Osteocyte (in vitro differentiated cells): ENCODE results near the gene CYP27B1. TPM values are rescaled to one million over a fixed set of nuclear protein-coding genes. Genes with fewer than 3 reads are reported as not detected.

Experiments used
- DNase-seq: peaks from one replicate; pipeline ENCODE4 v3.0.0; 2021; ENCODE audit warnings: mixed read lengths; ENCODE audit not compliant: unreplicated experiment; ENCODE audit errors: extremely low spot score
- H3K27ac Mint-ChIP-seq: one replicate; pipeline ENCODE4 v1.8.0; 2021; ENCODE audit warnings: mild to moderate bottlenecking, mixed read lengths; ENCODE audit not compliant: unreplicated experiment
- H3K27me3 Mint-ChIP-seq: one replicate; pipeline ENCODE4 v1.8.0; 2021; ENCODE audit warnings: mixed read lengths; ENCODE audit not compliant: unreplicated experiment
- H3K36me3 Mint-ChIP-seq: one replicate; pipeline ENCODE4 v1.8.0; 2021; ENCODE audit warnings: mixed read lengths; ENCODE audit not compliant: unreplicated experiment
- H3K4me1 Mint-ChIP-seq: one replicate; pipeline ENCODE4 v1.8.0; 2021; ENCODE audit warnings: mixed read lengths; ENCODE audit not compliant: unreplicated experiment
- H3K4me3 Mint-ChIP-seq: one replicate; pipeline ENCODE4 v1.8.0; 2021; ENCODE audit warnings: mild to moderate bottlenecking, moderate library complexity, mixed read lengths; ENCODE audit not compliant: unreplicated experiment
- H3K9me3 Mint-ChIP-seq: one replicate; pipeline ENCODE4 v1.8.0; 2021; ENCODE audit warnings: mixed read lengths; ENCODE audit not compliant: unreplicated experiment
- total RNA-seq: library from RNA; stranded (reverse); gene quantifications from 2 replicates; pipeline ENCODE4 v1.2.1, GENCODE V29; 2021
- TF ChIP-seq, protein P1 (sequence below): fragments of 200-600 bp; sonication (generic); IDR thresholded peaks from 2 replicates; pipeline ENCODE4 v1.5.0; 2021; ENCODE audit warnings: antibody characterized with exemption, mild to moderate bottlenecking, moderate library complexity

CYP27B1 gene
- total RNA-seq, 1 donor from 2014 or later: 1.7 TPM

DNA sequence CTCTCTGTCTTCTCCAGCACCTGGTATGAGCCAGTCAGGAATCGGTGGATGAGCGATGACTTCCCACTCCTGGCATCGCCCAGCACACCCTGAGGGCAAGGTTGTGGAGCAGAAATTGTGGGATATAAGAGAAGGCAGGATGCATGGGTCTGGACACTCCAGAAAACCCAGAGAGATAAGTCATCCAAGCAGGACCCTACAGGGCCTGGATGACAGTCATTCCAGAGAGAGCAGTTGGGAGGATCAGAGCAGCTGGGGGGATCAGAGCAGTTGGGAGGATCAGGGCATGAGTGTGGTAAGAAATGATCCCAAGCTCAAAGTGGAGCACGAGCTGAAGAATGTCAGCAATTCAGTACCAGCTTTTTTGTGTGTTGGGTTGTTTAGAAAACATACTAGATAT lies 32.3 kb downstream of the CYP27B1 start:
- H3K27me3 Mint-ChIP-seq: peaks cover 60% of the 10 kb centered on the region
- H3K36me3 Mint-ChIP-seq: no peaks in the 10 kb centered on the region
- H3K4me3 Mint-ChIP-seq: no peak overlapping the region
- no peak overlapping the region for H3K27ac Mint-ChIP-seq
- H3K4me1 Mint-ChIP-seq: peaks cover 26% of the 10 kb centered on the region
- no peak for DNase-seq
- no peaks in the 10 kb centered on the region for H3K9me3 Mint-ChIP-seq
- TF ChIP-seq, protein P1, sequence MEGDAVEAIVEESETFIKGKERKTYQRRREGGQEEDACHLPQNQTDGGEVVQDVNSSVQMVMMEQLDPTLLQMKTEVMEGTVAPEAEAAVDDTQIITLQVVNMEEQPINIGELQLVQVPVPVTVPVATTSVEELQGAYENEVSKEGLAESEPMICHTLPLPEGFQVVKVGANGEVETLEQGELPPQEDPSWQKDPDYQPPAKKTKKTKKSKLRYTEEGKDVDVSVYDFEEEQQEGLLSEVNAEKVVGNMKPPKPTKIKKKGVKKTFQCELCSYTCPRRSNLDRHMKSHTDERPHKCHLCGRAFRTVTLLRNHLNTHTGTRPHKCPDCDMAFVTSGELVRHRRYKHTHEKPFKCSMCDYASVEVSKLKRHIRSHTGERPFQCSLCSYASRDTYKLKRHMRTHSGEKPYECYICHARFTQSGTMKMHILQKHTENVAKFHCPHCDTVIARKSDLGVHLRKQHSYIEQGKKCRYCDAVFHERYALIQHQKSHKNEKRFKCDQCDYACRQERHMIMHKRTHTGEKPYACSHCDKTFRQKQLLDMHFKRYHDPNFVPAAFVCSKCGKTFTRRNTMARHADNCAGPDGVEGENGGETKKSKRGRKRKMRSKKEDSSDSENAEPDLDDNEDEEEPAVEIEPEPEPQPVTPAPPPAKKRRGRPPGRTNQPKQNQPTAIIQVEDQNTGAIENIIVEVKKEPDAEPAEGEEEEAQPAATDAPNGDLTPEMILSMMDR: no peak

DNA sequence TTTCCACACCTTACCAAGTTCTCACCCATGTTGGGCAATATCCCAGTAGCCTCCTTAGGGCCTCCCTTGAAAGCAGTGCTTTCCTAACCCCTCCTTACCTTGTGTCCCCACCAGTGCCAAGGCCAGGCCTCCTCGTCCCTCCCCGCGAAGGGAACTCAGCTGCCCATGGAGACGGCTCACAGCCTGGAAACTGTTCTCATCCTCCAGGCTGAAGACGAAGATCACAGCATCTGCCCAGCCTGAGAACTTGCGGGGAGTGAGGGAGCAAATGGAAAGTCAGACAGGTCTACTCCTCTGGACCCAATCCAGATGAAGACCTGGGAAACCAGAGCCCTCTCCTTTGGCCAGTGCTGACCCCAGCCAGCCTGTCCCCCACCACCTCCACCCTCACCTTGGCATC lies 33.0 kb downstream of the CYP27B1 start:
- no peak overlapping the region for H3K27ac Mint-ChIP-seq
- no peaks in the 10 kb centered on the region for H3K36me3 Mint-ChIP-seq
- DNase-seq: no peak
- TF ChIP-seq, protein P1: no peak
- H3K27me3 Mint-ChIP-seq: peaks cover 53% of the 10 kb centered on the region
- no peak overlapping the region for H3K4me3 Mint-ChIP-seq
- peaks cover 21% of the 10 kb centered on the region for H3K4me1 Mint-ChIP-seq
- H3K9me3 Mint-ChIP-seq: no peaks in the 10 kb centered on the region

DNA sequence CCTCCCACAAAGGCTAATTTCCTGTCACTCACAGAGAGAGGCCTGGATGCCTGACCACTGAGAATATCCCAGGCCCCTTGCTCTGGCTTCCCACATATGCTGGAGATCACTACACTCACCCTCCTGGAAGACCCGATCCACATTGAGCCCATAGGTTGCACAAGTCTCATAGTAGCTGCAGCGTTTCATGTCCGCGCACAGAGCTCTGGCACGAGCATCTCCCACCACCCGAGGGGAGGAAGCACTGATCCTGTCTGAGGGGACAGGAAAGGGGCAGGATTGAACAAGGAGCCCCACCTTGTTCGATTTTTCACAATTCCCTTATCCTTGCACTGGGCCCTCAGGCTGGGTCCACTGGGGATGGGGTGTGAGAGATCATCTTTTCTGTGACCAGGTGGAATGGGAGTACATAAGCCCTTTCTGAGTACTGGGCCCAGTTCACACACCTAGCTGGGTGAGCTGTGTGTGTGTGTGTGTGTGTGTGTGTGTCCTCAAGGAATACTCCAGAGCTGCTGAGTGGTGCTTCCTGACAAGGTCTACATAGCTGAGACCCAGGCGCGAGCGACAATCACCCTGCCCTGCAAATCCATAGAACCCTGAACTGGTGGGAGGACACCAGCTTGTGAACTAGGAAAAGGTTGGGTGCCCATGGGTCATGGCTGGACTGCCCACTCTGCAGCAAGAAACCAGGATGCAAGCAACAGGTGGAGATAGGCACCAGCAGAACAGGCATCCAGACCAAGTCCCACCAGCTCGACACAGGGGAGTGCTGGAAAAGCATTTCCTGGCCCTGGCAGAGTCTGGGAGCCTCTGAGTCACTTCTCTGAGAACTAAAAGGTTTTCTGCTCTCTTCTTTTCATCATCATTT lies 33.9 kb downstream of the CYP27B1 start:
- Mint-ChIP-seq H3K4me1 (peaks cover 20% of the 10 kb centered on the region), H3K27ac (no peak overlapping the region), H3K9me3 (no peaks in the 10 kb centered on the region), H3K4me3 (no peak overlapping the region), H3K27me3 (peaks cover 56% of the 10 kb centered on the region), H3K36me3 (no peaks in the 10 kb centered on the region)
- DNase-seq: no peak
- TF ChIP-seq, protein P1: no peak

DNA sequence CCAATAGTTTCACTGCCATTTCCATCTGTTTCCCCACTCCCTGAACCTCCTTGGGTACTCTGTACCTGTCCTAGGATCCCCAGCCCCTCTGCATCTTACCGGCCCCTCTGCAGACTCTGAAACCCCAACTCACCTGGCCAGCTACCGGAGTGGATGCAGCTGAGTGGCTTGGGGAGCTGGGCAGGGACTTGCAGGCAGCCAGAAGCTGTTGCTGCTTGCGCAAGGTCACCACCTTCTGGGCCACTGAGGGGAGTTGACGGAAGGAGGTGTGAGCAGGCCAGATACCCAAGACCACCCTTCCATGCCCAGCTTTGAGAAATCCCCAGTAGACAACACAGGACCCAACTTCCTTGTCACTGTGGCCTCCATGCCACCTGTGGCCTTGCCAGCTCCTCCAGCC lies 34.6 kb downstream of the CYP27B1 start:
- H3K27me3 Mint-ChIP-seq: peaks cover 56% of the 10 kb centered on the region
- peaks cover 20% of the 10 kb centered on the region for H3K4me1 Mint-ChIP-seq
- no peak for DNase-seq
- H3K9me3 Mint-ChIP-seq: no peaks in the 10 kb centered on the region
- H3K36me3 Mint-ChIP-seq: no peaks in the 10 kb centered on the region
- no peak overlapping the region for H3K27ac Mint-ChIP-seq
- H3K4me3 Mint-ChIP-seq: no peak overlapping the region
- TF ChIP-seq, protein P1: no peak

DNA sequence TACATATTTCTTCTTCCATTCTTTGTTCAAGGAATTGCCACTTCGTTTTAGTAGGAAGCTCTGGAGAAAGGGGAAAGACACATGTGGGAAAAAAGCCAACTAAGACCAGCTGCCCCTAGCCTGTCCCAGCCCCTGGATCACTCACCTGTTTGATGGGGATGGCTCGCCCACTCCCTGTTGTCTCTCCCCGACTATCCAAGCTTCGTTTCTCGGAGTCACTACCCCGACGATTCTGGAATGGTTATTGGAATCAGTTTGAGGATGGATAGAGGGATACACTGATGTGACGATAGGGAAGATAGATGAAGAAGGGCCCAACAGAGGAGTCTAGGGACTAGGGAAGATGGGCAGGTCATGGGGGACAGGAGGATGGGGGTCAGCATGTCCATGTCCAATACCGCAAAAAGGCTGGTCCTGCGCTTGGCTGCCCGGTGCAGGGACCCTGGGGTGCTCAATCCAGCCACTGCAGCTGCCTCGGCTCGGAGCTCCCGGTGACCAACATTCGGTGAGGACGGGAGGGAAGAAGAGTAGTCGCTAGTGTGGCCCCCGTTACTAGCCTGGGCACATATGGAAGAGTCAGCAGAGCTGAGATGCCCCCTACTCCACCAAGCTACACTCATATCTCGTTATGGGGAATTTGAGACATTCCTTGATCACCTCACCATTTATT lies 35.3 kb downstream of the CYP27B1 start:
- H3K27ac Mint-ChIP-seq: no peak overlapping the region
- H3K27me3 Mint-ChIP-seq: peaks cover 50% of the 10 kb centered on the region
- no peaks in the 10 kb centered on the region for H3K9me3 Mint-ChIP-seq
- no peak for DNase-seq
- H3K4me1 Mint-ChIP-seq: peaks cover 17% of the 10 kb centered on the region
- TF ChIP-seq, protein P1: no peak
- no peak overlapping the region for H3K4me3 Mint-ChIP-seq
- H3K36me3 Mint-ChIP-seq: no peaks in the 10 kb centered on the region
